ENCODE measurements around the gene SOBP.

GRCh38 chr6:107665382-107665781, 175.5 kb downstream of the SOBP start:
- TF ChIP-seq, protein P1, sequence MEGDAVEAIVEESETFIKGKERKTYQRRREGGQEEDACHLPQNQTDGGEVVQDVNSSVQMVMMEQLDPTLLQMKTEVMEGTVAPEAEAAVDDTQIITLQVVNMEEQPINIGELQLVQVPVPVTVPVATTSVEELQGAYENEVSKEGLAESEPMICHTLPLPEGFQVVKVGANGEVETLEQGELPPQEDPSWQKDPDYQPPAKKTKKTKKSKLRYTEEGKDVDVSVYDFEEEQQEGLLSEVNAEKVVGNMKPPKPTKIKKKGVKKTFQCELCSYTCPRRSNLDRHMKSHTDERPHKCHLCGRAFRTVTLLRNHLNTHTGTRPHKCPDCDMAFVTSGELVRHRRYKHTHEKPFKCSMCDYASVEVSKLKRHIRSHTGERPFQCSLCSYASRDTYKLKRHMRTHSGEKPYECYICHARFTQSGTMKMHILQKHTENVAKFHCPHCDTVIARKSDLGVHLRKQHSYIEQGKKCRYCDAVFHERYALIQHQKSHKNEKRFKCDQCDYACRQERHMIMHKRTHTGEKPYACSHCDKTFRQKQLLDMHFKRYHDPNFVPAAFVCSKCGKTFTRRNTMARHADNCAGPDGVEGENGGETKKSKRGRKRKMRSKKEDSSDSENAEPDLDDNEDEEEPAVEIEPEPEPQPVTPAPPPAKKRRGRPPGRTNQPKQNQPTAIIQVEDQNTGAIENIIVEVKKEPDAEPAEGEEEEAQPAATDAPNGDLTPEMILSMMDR (conservative IDR thresholded peaks at IDR 0.05): no peak
- TF ChIP-seq EZH2 (IDR thresholded peaks at IDR 0.05; ENCODE audit: low read depth): no peak

All from PC-9 (cell line).